HepG2 (cell line): ENCODE results near the gene BTBD6. TPM values are rescaled to one million over a fixed set of nuclear protein-coding genes. Genes with fewer than 3 reads are reported as not detected.

Experiments
- ATAC-seq: fragments of 200-7000 bp; cut with Tn5 transposase; 3 replicates; pipeline ENCODE4 v1.9.1; 2020; ENCODE audit warnings: mild to moderate bottlenecking, moderate library complexity
- BruUV-seq: library from RNA; stranded (reverse); fragments of 400-500 nt; replicated peaks from 2 replicates; lab custom pipeline; 2021; lab: Mats Ljungman, UMichigan
- CTCF ChIA-PET: fragments of 300-600 bp; formaldehyde crosslinking; extraction: SDS; loops from one replicate; lab custom pipeline; 2021; ENCODE audit warnings: low total read pairs, inconsistent platforms, low intra/inter-chr PET ratio; lab: Yijun Ruan, JAX
- POLR2A ChIA-PET: fragments of 350-600 bp; sonication (Branson Sonifier 250); formaldehyde crosslinking; loops from one replicate; lab custom pipeline; 2020; ENCODE audit warnings: antibody characterized with exemption, inconsistent platforms; lab: Yijun Ruan, JAX
- DNase-seq: peaks from one replicate; pipeline ENCODE4 v3.0.0-alpha.2; 2015; ENCODE audit warnings: low spot score
- FAIRE-seq: peaks from 3 replicates; lab custom pipeline; 2011; peaks lifted over from hg19 to GRCh38; lab: Jason Lieb, UNC
- H2AFZ ChIP-seq: one replicate; pipeline ENCODE4 v1.6.1; 2011; ENCODE audit warnings: low read length, inconsistent platforms
- H3K27ac ChIP-seq: fragments of 300-600 bp; 3 replicates; pipeline ENCODE4 v1.8.0; 2011; ENCODE audit warnings: mixed run types, mild to moderate bottlenecking, mixed read lengths, low read length, inconsistent platforms; ENCODE audit not compliant: insufficient read depth; ENCODE audit errors: extremely low read length
- H3K27me3 ChIP-seq, 2 experiments: fragments of 200-600 bp in 1 of 2; 2 replicates in 1 of 2; 3 replicates in 1 of 2; pipeline versions ENCODE4 v1.6.0 to v1.8.0; 2011; ENCODE audit warnings: low read length in 2 of 2, mild to moderate bottlenecking in 2 of 2, moderate library complexity in 2 of 2, inconsistent platforms in 1 of 2; ENCODE audit not compliant: insufficient read depth in 2 of 2, control insufficient read depth in 1 of 2
- H3K36me3 ChIP-seq, 2 experiments: fragments of 200-600 bp in 1 of 2; replicated peaks in 1 of 2; 2 replicates in 1 of 2; 3 replicates in 1 of 2; pipeline versions ENCODE4 v1.5.1 to v1.8.0; 2011; ENCODE audit warnings: low read length in 2 of 2, inconsistent platforms in 1 of 2; ENCODE audit not compliant: insufficient read depth in 2 of 2, control insufficient read depth in 1 of 2
- H3K4me1 ChIP-seq: 2 replicates; pipeline ENCODE4 v1.5.1; 2012; ENCODE audit warnings: low read length, inconsistent platforms; ENCODE audit not compliant: insufficient read depth
- H3K4me2 ChIP-seq: 2 replicates; pipeline ENCODE4 v1.6.0; 2011; ENCODE audit warnings: low read depth, low read length, inconsistent platforms
- H3K4me3 ChIP-seq, 3 experiments: fragments of 200-600 bp in 1 of 3; sonication (generic), shearing (Covaris generic) in 1 of 3; replicated peaks in 1 of 3; 2 replicates each; pipeline ENCODE4 v1.5.1; 2011 to 2016; ENCODE audit warnings: low read length in 3 of 3, inconsistent platforms in 2 of 3, low read depth in 2 of 3, mild to moderate bottlenecking in 2 of 3, control low read depth in 1 of 3, mixed read lengths in 1 of 3; ENCODE audit not compliant: insufficient read depth in 1 of 3
- H3K79me2 ChIP-seq: one replicate; pipeline ENCODE4 v1.6.1; 2011; ENCODE audit warnings: low read length, inconsistent platforms; ENCODE audit not compliant: insufficient read depth
- H3K9ac ChIP-seq: 2 replicates; pipeline ENCODE4 v1.6.0; 2011; ENCODE audit warnings: mild to moderate bottlenecking, low read depth, low read length, inconsistent platforms; ENCODE audit not compliant: insufficient read depth
- H3K9me3 ChIP-seq: 2 replicates; pipeline ENCODE4 v1.5.1; 2012; ENCODE audit warnings: mild to moderate bottlenecking, low read length
- H4K20me1 ChIP-seq: 2 replicates; pipeline ENCODE4 v1.6.0; 2011; ENCODE audit warnings: inconsistent platforms, mild to moderate bottlenecking, low read length, moderate library complexity; ENCODE audit not compliant: insufficient read depth
- ATF7 ChIP-seq, 2 experiments: fragments of 450-650 bp in 1 of 2; sonication (generic) in 1 of 2; formaldehyde crosslinking in 1 of 2; IDR thresholded peaks; 2 replicates each; pipeline versions ENCODE4 v1.4.0 to v1.6.1; 2016 to 2020; ENCODE audit warnings: antibody characterized with exemption in 1 of 2, mild to moderate bottlenecking in 1 of 2, missing genetic modification reagents in 1 of 2
- FLYWCH1 ChIP-seq: sonication (generic); formaldehyde crosslinking; IDR thresholded peaks from 2 replicates; pipeline ENCODE4 v1.8.1; 2023; ENCODE audit warnings: mild to moderate bottlenecking, missing genetic modification reagents
- FOSL1 ChIP-seq: sonication (generic); formaldehyde crosslinking; IDR thresholded peaks from 2 replicates; pipeline ENCODE4 v1.9.0; 2021; ENCODE audit warnings: missing genetic modification reagents, borderline replicate concordance
- HOXD1 ChIP-seq: sonication (generic); formaldehyde crosslinking; IDR thresholded peaks from 2 replicates; pipeline ENCODE4 v1.5.0; 2020; ENCODE audit warnings: missing genetic modification reagents
- MTA1 ChIP-seq: sonication (generic); formaldehyde crosslinking; IDR thresholded peaks from 2 replicates; pipeline ENCODE4 v1.4.0; 2020; ENCODE audit warnings: missing genetic modification reagents, mild to moderate bottlenecking, borderline replicate concordance
- NFE2L2 ChIP-seq: fragments of 150-350 bp; IDR thresholded peaks from 2 replicates; pipeline ENCODE4 v1.6.1; 2014; ENCODE audit warnings: low read length
- PPARG ChIP-seq: conservative IDR thresholded peaks from 2 replicates; pipeline ENCODE4 v1.6.1; 2016; ENCODE audit warnings: missing biosample characterization, missing genetic modification reagents
- SPEN ChIP-seq: sonication (generic); formaldehyde crosslinking; IDR thresholded peaks from 2 replicates; pipeline ENCODE4 v1.5.1; 2020; ENCODE audit warnings: low read depth, mild to moderate bottlenecking, missing genetic modification reagents
- TP53 ChIP-seq: sonication (generic); formaldehyde crosslinking; conservative IDR thresholded peaks from 2 replicates; pipeline ENCODE4 v1.4.0; 2020; ENCODE audit warnings: missing genetic modification reagents
- ZC3H4 ChIP-seq: sonication (generic); formaldehyde crosslinking; IDR thresholded peaks from 2 replicates; pipeline ENCODE4 v1.4.0; 2020; ENCODE audit warnings: missing genetic modification reagents, borderline replicate concordance
- ZNF143 ChIP-seq: sonication (generic); formaldehyde crosslinking; IDR thresholded peaks from 2 replicates; pipeline ENCODE4 v1.4.0; 2020; ENCODE audit warnings: missing genetic modification reagents
- ZNF496 ChIP-seq: sonication (generic); formaldehyde crosslinking; IDR thresholded peaks from 2 replicates; pipeline ENCODE4 v1.8.1; 2023; ENCODE audit warnings: mild to moderate bottlenecking, moderate library complexity, missing genetic modification reagents; ENCODE audit not compliant: insufficient replicate concordance
- ZNF557 ChIP-seq: sonication (generic); formaldehyde crosslinking; IDR thresholded peaks from 2 replicates; pipeline ENCODE4 v1.4.0; 2020; ENCODE audit warnings: missing genetic modification reagents
- ZNF629 ChIP-seq: sonication (generic); formaldehyde crosslinking; conservative IDR thresholded peaks from 2 replicates; pipeline ENCODE4 v1.5.0; 2020; ENCODE audit warnings: missing genetic modification reagents
- ZNF777 ChIP-seq: sonication (generic); formaldehyde crosslinking; IDR thresholded peaks from 2 replicates; pipeline ENCODE4 v1.4.0; 2020; ENCODE audit warnings: missing genetic modification reagents
- WGBS: methylation state at CpG from one replicate; pipeline ENCODE4 v1.1.6; 2017; ENCODE audit warnings: low lambda C conversion rate; 5-methylcytosine and 5-hydroxymethylcytosine counted together
- in situ Hi-C: cut with HindIII; loops from 2 replicates; pipeline ENCODE4 v1.10.0; 2017; ENCODE audit warnings: low pct_unique_long_range_greater_than_20kb; ENCODE audit not compliant: extremely low pct_ligation_motif_present
- intact Hi-C: fragments of 100-400 bp; cut with micrococcal nuclease; formaldehyde crosslinking; loops from one replicate; pipeline ENCODE4 v1.10.0; 2022; ENCODE audit not compliant: unreplicated experiment
- polyA plus RNA-seq, 8 experiments: library from polyadenylated mRNA; depleted of rRNA in 3 of 8; stranded (reverse) in 7 of 8; unstranded in 1 of 8; fragments of >200 nt; fragmentation: Illumina TruSeq in 4 of 8; extraction: Trizol in 4 of 8; gene quantifications; 2 replicates each; pipeline versions ENCODE4 v1.2.1 to v1.2.3, GENCODE V29; 2011 to 2016; ENCODE audit warnings: low read depth in 4 of 8, missing spikeins in 1 of 8, mixed read lengths in 1 of 8; ENCODE audit not compliant: insufficient read depth in 1 of 8
- total RNA-seq, 5 experiments: library from RNA; depleted of rRNA; stranded (reverse); fragments of >200 nt; fragmentation: Illumina TruSeq; extraction: Trizol; gene quantifications; 2 replicates each; pipeline ENCODE4 v1.2.3, GENCODE V29; 2016; ENCODE audit warnings: low read depth in 1 of 5
- TF ChIP-seq, protein P1 (sequence below): sonication (generic); formaldehyde crosslinking; IDR thresholded peaks from 2 replicates; pipeline ENCODE4 v1.4.0; 2020; ENCODE audit warnings: missing genetic modification reagents, borderline replicate concordance
- TF ChIP-seq, protein P2 (sequence below): sonication (generic); formaldehyde crosslinking; conservative IDR thresholded peaks from 2 replicates; pipeline ENCODE4 v1.8.0; 2022; ENCODE audit warnings: low read depth, missing genetic modification reagents
- TF ChIP-seq, protein P3 (sequence below): sonication (generic); formaldehyde crosslinking; IDR thresholded peaks from 2 replicates; pipeline ENCODE4 v1.8.1; 2023; ENCODE audit warnings: mild to moderate bottlenecking, missing genetic modification reagents

BTBD6 gene
- total and polyA plus RNA-seq, 2 of the 13 experiments (the other 11 are each of a cell fraction or from before 2014, with no cell fraction given): not detected

DNA sequence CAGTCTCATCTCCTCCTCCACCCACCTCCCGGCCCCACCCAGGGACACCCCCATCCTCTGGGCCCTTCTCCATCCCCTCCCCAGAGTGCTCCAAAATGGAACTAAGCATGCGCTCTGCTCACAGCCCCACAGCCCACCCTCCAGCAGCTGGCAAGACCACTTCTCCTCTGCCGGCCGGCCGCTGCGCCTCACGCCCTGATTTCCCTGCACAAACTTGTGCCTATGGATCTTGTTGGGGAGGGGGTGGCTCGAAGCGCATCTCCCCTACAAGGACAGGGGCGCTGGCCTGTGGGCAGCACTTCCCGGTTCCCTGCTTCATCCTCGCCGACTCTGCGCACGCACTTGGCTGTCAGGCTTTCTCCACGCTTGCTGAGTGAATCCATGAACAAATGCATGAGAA lies 47.7 kb upstream of the BTBD6 start:
- peaks cover 15 to 66% of the 10 kb centered on the region in 2 experiments for H3K27me3 ChIP-seq
- H3K79me2 ChIP-seq: no peaks in the 10 kb centered on the region
- TF ChIP-seq ZNF777 (CRISPR knock-in tag) (no peak), ZNF557 (no peak), SPEN (CRISPR knock-in tag) (no peak), ZNF629 (CRISPR knock-in tag) (no peak), FLYWCH1 (CRISPR knock-in tag) (no peak), TP53 (CRISPR knock-in tag) (no peak), HOXD1 (CRISPR knock-in tag) (no peak), PPARG (no peak), ATF7 (IDR thresholded peaks at IDR 0.05) (no peak), ATF7 (CRISPR knock-in tag; IDR thresholded peaks at IDR 0.05) (no peak), NFE2L2 (no peak), ZC3H4 (no peak), ZNF496 (CRISPR knock-in tag) (no peak), FOSL1 (no peak), ZNF143 (CRISPR knock-in tag) (no peak), MTA1 (no peak)
- TF ChIP-seq, protein P1, sequence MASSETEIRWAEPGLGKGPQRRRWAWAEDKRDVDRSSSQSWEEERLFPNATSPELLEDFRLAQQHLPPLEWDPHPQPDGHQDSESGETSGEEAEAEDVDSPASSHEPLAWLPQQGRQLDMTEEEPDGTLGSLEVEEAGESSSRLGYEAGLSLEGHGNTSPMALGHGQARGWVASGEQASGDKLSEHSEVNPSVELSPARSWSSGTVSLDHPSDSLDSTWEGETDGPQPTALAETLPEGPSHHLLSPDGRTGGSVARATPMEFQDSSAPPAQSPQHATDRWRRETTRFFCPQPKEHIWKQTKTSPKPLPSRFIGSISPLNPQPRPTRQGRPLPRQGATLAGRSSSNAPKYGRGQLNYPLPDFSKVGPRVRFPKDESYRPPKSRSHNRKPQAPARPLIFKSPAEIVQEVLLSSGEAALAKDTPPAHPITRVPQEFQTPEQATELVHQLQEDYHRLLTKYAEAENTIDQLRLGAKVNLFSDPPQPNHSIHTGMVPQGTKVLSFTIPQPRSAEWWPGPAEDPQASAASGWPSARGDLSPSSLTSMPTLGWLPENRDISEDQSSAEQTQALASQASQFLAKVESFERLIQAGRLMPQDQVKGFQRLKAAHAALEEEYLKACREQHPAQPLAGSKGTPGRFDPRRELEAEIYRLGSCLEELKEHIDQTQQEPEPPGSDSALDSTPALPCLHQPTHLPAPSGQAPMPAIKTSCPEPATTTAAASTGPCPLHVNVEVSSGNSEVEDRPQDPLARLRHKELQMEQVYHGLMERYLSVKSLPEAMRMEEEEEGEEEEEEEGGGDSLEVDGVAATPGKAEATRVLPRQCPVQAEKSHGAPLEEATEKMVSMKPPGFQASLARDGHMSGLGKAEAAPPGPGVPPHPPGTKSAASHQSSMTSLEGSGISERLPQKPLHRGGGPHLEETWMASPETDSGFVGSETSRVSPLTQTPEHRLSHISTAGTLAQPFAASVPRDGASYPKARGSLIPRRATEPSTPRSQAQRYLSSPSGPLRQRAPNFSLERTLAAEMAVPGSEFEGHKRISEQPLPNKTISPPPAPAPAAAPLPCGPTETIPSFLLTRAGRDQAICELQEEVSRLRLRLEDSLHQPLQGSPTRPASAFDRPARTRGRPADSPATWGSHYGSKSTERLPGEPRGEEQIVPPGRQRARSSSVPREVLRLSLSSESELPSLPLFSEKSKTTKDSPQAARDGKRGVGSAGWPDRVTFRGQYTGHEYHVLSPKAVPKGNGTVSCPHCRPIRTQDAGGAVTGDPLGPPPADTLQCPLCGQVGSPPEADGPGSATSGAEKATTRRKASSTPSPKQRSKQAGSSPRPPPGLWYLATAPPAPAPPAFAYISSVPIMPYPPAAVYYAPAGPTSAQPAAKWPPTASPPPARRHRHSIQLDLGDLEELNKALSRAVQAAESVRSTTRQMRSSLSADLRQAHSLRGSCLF (CRISPR knock-in tag): no peak
- TF ChIP-seq, protein P2, sequence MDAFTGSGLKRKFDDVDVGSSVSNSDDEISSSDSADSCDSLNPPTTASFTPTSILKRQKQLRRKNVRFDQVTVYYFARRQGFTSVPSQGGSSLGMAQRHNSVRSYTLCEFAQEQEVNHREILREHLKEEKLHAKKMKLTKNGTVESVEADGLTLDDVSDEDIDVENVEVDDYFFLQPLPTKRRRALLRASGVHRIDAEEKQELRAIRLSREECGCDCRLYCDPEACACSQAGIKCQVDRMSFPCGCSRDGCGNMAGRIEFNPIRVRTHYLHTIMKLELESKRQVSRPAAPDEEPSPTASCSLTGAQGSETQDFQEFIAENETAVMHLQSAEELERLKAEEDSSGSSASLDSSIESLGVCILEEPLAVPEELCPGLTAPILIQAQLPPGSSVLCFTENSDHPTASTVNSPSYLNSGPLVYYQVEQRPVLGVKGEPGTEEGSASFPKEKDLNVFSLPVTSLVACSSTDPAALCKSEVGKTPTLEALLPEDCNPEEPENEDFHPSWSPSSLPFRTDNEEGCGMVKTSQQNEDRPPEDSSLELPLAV (CRISPR knock-in tag): no peak
- TF ChIP-seq, protein P3, sequence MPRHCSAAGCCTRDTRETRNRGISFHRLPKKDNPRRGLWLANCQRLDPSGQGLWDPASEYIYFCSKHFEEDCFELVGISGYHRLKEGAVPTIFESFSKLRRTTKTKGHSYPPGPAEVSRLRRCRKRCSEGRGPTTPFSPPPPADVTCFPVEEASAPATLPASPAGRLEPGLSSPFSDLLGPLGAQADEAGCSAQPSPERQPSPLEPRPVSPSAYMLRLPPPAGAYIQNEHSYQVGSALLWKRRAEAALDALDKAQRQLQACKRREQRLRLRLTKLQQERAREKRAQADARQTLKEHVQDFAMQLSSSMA (CRISPR knock-in tag): no peak
- ATAC-seq (no peak), DNase-seq (no peak), FAIRE-seq (no peak)
- no TSS peak for BruUV-seq
- no peaks in the 10 kb centered on the region for H4K20me1 ChIP-seq
- no peak overlapping the region for H3K4me3 ChIP-seq
- no peak overlapping the region for H3K27ac ChIP-seq
- H3K9ac ChIP-seq: no peak overlapping the region
- CTCF ChIA-PET: interaction anchor here (1.7 kb wide), 1 partner anchor 151 kb away, joined by 7 read pairs; no protein-coding TSS in a partner anchor
- no peaks in the 10 kb centered on the region for H3K36me3 ChIP-seq
- in situ Hi-C loops (loop anchor here (5.0 kb wide), 1 partner anchor 82 kb away; no protein-coding TSS in a partner anchor), intact Hi-C loops (no loop called here)
- H3K4me1 ChIP-seq: peaks cover 50% of the 10 kb centered on the region
- H3K4me2 ChIP-seq: no peak overlapping the region
- POLR2A ChIA-PET: no interaction called here
- no peaks in the 10 kb centered on the region for H3K9me3 ChIP-seq
- no peak overlapping the region for H2AFZ ChIP-seq
- 62% methylated on average over 14 of the region's 16 CpGs for WGBS
